Measurements from ENCODE around the gene IZUMO4. TPM values are rescaled to one million over a fixed set of nuclear protein-coding genes. Genes with fewer than 3 reads are reported as not detected.

IZUMO4 gene
- total and polyA plus RNA-seq, 10 of the 15 experiments (the other 5 are each of a cell fraction or from before 2014, with no cell fraction given), result 0.53 to 27.1 (median 7.5) TPM

DNA sequence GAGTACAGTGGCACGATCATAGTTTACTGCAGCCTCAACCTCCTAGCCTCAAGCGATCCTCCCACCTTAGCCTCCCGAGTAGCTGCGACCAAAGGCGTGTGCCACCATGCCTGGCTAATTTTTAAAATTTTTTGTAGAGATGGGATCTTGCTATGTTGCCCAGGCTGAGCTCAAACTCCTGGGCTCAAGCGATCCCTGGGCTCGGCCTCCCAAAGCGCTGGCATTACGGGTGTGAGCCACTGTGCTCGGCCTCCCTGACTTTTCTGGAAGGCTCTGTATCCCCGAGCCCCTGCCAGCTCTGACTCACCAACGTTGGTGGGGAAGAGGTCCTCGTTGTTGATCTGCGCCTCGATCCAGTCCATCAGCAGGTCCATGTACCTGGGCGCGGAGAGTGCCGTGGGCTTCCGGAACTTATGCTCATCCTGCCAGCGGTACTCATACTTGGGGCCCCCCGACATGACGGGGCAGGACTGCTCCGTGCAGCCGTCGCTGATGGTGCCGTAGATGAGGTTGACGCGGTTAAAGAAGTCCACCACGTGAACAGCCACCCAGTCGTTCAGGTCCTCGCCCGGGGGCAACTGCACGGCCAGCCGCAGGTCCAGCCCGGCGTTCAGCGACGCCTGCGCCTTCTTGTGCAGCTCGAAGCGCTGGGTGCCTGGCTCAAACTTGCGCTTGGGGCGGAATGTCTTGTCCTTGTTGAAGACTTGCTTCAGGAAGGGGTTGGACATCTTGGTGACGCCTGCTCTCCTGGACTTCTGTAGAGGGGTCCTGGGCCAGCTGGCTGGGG lies 18.7 kb upstream of the IZUMO4 start:
- SMC1A ChIA-PET (ENCODE audit: uncharacterized antibody, unreplicated experiment), result no interaction called here
- Histone ChIP-seq H3K4me1 (ENCODE audit: control insufficient read depth, insufficient read depth, low read length) (peaks cover 39% of the 10 kb centered on the region), H3K27me3 (replicated peaks in 1 of 2; ENCODE audit: control insufficient read depth in 2 of 2, insufficient read depth in 2 of 2, low read length in 1 of 2) (no peaks in the 10 kb centered on the region), H3K9me3 (replicated peaks; ENCODE audit: control insufficient read depth, insufficient read depth, low read length) (no peaks in the 10 kb centered on the region; the same call in 2 of the 3 replicates), H3K79me2 (ENCODE audit: control insufficient read depth, insufficient read depth, low read length) (peaks cover 87% of the 10 kb centered on the region), H2AFZ (ENCODE audit: control insufficient read depth, low read depth, low read length) (no peak overlapping the region), H3K36me3 (ENCODE audit: control insufficient read depth in 2 of 2, insufficient read depth in 2 of 2, low read length in 1 of 2) (peaks cover 53 to 54% of the 10 kb centered on the region in 2 experiments), H3K4me2 (ENCODE audit: control insufficient read depth, insufficient read depth) (peak overlapping the region; percentile 55), H4K20me1 (ENCODE audit: control insufficient read depth, insufficient read depth) (peaks cover 38% of the 10 kb centered on the region), H3K9ac (ENCODE audit: control insufficient read depth, insufficient read depth, low read length) (no peak overlapping the region), H3K4me3 (peak overlapping the region; percentile 39; the same call in 1 of the 2 replicates), H3K27ac (ENCODE audit: control insufficient read depth, insufficient read depth) (no peak overlapping the region)
- DNase-seq (ENCODE audit: low read depth, low spot score), result no peak
- in situ Hi-C loops (cut with MboI), result no loop called here
- CTCF ChIA-PET, result no interaction called here
- FAIRE-seq, result no peak
- ATAC-seq, result no peak
- RAD21 ChIA-PET (ENCODE audit: unreplicated experiment), result no interaction called here
- POLR2A ChIA-PET, result interaction anchor here (0.6 kb wide), 1 partner anchor 52 kb away, joined by 4 read pairs; no protein-coding TSS in a partner anchor
- BruUV-seq (replicated peaks), result TSS peak; percentile 22
- intact Hi-C loops (cut with micrococcal nuclease; ENCODE audit: unreplicated experiment), result no loop called here
- WGBS (ENCODE audit: insufficient coverage, insufficient replicate concordance, low lambda C conversion rate, missing lambda C conversion rate), result 96% methylated on average over 44 of the region's 44 CpGs
- TF ChIP-seq HDAC6 (IDR thresholded peaks at IDR 0.05; ENCODE audit: unreplicated experiment), result no peak
- TF ChIP-seq TAF1 (IDR thresholded peaks at IDR 0.05; ENCODE audit: borderline replicate concordance, low read depth, low read length), result no peak
- no peak for TF ChIP-seq IRF4 (IDR thresholded peaks at IDR 0.05; ENCODE audit: low read depth, low read length)
- no peak for TF ChIP-seq BMI1 (IDR thresholded peaks at IDR 0.05; ENCODE audit: borderline replicate concordance)
- TF ChIP-seq, protein P1, sequence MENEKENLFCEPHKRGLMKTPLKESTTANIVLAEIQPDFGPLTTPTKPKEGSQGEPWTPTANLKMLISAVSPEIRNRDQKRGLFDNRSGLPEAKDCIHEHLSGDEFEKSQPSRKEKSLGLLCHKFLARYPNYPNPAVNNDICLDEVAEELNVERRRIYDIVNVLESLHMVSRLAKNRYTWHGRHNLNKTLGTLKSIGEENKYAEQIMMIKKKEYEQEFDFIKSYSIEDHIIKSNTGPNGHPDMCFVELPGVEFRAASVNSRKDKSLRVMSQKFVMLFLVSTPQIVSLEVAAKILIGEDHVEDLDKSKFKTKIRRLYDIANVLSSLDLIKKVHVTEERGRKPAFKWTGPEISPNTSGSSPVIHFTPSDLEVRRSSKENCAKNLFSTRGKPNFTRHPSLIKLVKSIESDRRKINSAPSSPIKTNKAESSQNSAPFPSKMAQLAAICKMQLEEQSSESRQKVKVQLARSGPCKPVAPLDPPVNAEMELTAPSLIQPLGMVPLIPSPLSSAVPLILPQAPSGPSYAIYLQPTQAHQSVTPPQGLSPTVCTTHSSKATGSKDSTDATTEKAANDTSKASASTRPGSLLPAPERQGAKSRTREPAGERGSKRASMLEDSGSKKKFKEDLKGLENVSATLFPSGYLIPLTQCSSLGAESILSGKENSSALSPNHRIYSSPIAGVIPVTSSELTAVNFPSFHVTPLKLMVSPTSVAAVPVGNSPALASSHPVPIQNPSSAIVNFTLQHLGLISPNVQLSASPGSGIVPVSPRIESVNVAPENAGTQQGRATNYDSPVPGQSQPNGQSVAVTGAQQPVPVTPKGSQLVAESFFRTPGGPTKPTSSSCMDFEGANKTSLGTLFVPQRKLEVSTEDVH (IDR thresholded peaks at IDR 0.05; ENCODE audit: low read depth, partially characterized antibody), result no peak
- TF ChIP-seq, protein P2, sequence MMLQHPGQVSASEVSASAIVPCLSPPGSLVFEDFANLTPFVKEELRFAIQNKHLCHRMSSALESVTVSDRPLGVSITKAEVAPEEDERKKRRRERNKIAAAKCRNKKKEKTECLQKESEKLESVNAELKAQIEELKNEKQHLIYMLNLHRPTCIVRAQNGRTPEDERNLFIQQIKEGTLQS (IDR thresholded peaks at IDR 0.05; ENCODE audit: borderline replicate concordance, extremely low read depth, low read depth, low read length), result no peak
- TF ChIP-seq, protein P3, sequence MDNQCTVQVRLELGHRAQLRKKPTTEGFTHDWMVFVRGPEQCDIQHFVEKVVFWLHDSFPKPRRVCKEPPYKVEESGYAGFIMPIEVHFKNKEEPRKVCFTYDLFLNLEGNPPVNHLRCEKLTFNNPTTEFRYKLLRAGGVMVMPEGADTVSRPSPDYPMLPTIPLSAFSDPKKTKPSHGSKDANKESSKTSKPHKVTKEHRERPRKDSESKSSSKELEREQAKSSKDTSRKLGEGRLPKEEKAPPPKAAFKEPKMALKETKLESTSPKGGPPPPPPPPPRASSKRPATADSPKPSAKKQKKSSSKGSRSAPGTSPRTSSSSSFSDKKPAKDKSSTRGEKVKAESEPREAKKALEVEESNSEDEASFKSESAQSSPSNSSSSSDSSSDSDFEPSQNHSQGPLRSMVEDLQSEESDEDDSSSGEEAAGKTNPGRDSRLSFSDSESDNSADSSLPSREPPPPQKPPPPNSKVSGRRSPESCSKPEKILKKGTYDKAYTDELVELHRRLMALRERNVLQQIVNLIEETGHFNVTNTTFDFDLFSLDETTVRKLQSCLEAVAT (IDR thresholded peaks at IDR 0.05), result peak; percentile 63
- no peak for TF ChIP-seq ZNF274 (IDR thresholded peaks at IDR 0.05; ENCODE audit: insufficient read depth, insufficient read length)
- TF ChIP-seq BRCA1 (IDR thresholded peaks at IDR 0.05; ENCODE audit: low read depth, low read length), result no peak
- 0 out of 2 replicates have a peak, but pooled peaks have one; percentile 5 for TF ChIP-seq POLR2AphosphoS2 (IDR thresholded peaks at IDR 0.05; ENCODE audit: low read depth, low read length)
- no peak for TF ChIP-seq HDAC2 (IDR thresholded peaks at IDR 0.05)
- TF ChIP-seq, protein P4, sequence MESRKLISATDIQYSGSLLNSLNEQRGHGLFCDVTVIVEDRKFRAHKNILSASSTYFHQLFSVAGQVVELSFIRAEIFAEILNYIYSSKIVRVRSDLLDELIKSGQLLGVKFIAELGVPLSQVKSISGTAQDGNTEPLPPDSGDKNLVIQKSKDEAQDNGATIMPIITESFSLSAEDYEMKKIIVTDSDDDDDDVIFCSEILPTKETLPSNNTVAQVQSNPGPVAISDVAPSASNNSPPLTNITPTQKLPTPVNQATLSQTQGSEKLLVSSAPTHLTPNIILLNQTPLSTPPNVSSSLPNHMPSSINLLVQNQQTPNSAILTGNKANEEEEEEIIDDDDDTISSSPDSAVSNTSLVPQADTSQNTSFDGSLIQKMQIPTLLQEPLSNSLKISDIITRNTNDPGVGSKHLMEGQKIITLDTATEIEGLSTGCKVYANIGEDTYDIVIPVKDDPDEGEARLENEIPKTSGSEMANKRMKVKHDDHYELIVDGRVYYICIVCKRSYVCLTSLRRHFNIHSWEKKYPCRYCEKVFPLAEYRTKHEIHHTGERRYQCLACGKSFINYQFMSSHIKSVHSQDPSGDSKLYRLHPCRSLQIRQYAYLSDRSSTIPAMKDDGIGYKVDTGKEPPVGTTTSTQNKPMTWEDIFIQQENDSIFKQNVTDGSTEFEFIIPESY (IDR thresholded peaks at IDR 0.05), result no peak; the same call in 1 of the 2 replicates
- TF ChIP-seq GATAD2B (conservative IDR thresholded peaks at IDR 0.05; ENCODE audit: low read depth), result no peak
- no peak for TF ChIP-seq ZNF384 (IDR thresholded peaks at IDR 0.05; ENCODE audit: borderline replicate concordance, low read depth, low read length)
- TF ChIP-seq KAT2A (conservative IDR thresholded peaks at IDR 0.05; ENCODE audit: control insufficient read depth, low read depth, low read length), result no peak
- TF ChIP-seq NRF1 (conservative IDR thresholded peaks at IDR 0.05; ENCODE audit: low read depth, low read length), result no peak
- no peak for TF ChIP-seq PML (IDR thresholded peaks at IDR 0.05; ENCODE audit: low read length)
- no peak for TF ChIP-seq SREBF1 (IDR thresholded peaks at IDR 0.05; ENCODE audit: low read length)
- 0 out of 2 replicates have a peak, but pooled peaks have one; percentile 38 for TF ChIP-seq POLR2A (IDR thresholded peaks at IDR 0.05; ENCODE audit: low read depth, low read length)

All from GM12878 (cell line).